ENCODE data around the gene MIER2.
"Not testable (repeated sequence)": the region's sequence is repeated elsewhere in the genome, so short reads cannot be mapped to it uniquely, and the experiment has no call there.

- TF ChIP-seq, protein P1, sequence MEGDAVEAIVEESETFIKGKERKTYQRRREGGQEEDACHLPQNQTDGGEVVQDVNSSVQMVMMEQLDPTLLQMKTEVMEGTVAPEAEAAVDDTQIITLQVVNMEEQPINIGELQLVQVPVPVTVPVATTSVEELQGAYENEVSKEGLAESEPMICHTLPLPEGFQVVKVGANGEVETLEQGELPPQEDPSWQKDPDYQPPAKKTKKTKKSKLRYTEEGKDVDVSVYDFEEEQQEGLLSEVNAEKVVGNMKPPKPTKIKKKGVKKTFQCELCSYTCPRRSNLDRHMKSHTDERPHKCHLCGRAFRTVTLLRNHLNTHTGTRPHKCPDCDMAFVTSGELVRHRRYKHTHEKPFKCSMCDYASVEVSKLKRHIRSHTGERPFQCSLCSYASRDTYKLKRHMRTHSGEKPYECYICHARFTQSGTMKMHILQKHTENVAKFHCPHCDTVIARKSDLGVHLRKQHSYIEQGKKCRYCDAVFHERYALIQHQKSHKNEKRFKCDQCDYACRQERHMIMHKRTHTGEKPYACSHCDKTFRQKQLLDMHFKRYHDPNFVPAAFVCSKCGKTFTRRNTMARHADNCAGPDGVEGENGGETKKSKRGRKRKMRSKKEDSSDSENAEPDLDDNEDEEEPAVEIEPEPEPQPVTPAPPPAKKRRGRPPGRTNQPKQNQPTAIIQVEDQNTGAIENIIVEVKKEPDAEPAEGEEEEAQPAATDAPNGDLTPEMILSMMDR (conservative IDR thresholded peaks at IDR 0.05), result not testable (repeated sequence)
- TF ChIP-seq ZFX (IDR thresholded peaks at IDR 0.05), result not testable (repeated sequence)
Measured at GRCh38 chr19:386189-386588, 41.6 kb upstream of the MIER2 start.
